GM19239 (cell line): ENCODE measurements around the gene ZNF844.
"Not testable (repeated sequence)": the region's sequence is repeated elsewhere in the genome, so short reads cannot be mapped to it uniquely, and the experiment has no call there.

Experiments
- DNase-seq: peaks from one replicate; pipeline ENCODE4 v3.0.0; 2011; ENCODE audit warnings: low spot score; ENCODE audit not compliant: insufficient read length
- FAIRE-seq: peaks from 2 replicates; lab custom pipeline; 2011; peaks lifted over from hg19 to GRCh38; lab: Jason Lieb, UNC

Gene ZNF844

DNA sequence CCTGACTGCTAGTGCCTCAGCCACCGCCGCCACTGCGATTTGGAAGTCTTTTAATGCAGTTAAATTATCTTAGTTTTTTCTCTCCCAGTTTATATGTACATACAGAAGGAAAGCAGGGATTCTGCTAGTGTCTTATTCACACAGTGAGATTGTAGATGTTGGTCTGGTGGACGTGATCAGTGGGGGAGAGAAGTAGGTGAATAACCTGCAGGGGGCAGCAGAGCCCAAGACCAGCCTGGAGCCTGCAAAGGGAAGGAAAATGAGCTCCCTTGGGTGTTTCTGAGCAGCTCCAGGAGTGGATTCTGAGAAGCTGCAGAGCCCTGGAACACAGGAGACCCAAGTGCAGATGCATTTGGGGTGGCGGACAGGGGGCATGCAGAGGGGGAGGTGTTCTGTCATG is 26.3 kb downstream of the ZNF844 start:
- DNase-seq, result peak; percentile 28
- peak; percentile 72 for FAIRE-seq

DNA sequence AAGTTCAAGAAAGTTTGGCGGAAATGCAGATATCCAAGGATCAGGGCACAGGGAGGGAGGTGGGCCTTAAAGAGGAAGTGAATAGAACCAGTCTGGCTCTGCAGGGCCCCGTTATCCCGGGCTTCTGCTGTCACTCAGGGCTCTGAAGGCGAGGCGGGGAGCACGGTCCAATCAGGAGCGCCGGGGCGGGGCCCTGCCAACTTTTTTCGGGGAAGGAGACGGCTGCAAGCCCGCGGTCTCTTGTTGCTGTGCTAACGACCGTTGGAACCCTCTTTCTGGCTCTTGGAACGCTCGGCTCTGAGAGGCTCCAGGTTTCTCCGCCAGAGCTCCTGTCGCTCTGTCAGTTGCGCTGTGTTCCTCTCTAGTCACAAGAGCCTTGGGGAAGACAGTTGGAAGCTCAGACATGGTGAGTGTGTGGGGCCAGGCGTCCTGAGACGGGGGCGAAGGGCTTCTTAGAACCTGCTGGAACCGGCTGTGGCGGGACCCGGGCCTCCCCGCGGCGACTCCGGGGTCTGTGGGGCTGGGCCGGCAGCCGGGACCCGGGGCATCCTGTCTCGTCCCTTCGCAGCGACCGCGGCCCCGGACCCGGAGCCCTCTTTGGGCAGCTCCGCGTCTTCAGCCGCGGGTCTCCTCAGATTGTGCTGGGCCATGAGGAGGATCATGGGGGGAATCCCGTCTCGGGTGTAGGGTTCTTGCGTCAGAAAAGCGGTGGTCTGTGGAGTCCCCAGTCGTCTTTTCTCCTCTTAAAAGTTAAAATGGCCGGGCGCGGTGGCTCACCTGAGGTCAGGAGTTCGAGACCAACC is 27.7 kb downstream of the ZNF844 start:
- FAIRE-seq, result peak; percentile 75
- DNase-seq, result peak; percentile 66

DNA sequence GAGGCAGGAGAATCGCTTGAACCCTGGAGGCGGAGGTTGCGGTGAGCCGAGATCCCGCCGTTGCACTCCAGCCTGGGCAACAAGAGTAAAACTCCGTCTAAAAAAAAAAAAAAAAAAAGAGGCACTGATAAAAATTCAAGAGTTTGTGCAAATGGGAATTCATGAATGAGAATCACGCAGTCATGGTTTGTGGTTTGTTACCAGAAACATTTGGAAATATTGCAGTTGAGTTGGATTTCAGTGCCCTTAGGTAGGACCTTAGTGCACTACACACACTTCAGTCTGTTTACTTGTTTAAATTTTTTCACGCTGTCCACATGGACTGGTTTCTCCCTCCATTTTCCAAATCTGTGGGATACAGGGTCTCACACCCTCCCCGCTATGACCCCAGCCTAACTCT is 28.4 kb downstream of the ZNF844 start:
- no peak for FAIRE-seq

GRCh38 chr19:12093777-12094176 is 29.2 kb downstream of the ZNF844 start:
- DNase-seq (no peak), FAIRE-seq (peak; percentile 60)

More for the DNA sequence above, 28.4 kb downstream of the ZNF844 start:
- no peak for DNase-seq

GRCh38 chr19:12095111-12095790 is 30.7 kb downstream of the ZNF844 start:
- DNase-seq (no peak), FAIRE-seq (no peak)

GRCh38 chr19:12098040-12098439 is 33.5 kb downstream of the ZNF844 start:
- no peak for FAIRE-seq
- no peak for DNase-seq

DNA sequence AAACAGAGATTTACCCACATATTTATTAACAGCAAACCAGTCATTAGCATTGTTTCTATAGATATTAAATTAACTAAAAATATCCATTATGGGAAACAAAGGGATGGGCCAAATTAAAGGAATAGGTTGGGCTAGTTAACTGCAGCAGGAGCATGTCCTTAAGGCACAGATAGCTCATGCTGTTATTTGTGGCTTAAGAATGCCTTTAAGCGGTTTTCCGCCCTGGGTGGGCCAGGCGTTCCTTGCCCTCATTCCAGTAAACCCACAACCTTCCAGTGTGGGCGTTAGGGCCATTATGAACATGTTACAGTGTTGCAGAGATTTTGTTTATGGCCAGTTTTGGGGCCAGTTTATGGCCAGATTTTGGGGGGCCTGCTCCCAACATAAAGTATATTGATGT is 39.4 kb downstream of the ZNF844 start:
- not testable (repeated sequence) for FAIRE-seq

GRCh38 chr19:12111176-12111575 is 46.6 kb downstream of the ZNF844 start:
- FAIRE-seq, result no peak
- DNase-seq, result no peak

More for the DNA sequence above, 39.4 kb downstream of the ZNF844 start:
- DNase-seq, result not testable (repeated sequence)

DNA sequence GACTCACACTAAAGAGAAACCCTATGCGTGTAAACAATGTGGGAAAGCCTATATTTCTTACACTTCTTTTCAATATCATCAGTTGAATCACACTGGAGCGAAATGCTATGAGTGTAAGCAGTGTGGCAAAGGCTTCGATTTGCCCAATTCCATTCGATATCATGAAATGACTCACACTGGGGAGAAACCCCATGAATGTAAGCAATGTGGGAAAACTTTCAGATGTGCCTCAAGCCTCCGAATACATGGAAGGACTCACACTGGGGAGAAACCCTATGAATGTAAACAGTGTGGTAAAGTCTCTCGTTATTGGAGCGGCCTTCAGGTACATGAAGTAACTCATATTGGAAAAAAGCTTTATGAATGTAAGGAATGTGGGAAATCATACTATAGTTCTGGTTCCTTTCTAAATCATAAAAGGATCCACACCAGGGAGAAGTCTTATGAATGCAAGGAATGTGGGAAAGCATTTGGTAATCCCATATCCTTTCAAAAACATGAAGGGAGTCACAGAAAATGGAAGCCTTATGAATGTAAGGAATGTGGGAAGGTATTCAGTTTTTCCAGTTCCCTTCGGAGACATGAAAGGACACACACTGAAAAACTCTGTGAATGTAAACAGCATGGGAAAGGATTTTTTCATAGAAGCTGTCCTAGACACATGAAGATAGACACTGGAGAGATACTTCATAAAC is 47.6 kb downstream of the ZNF844 start:
- DNase-seq (no peak), FAIRE-seq (no peak)

- no peak for FAIRE-seq
These were observed 48.2 kb downstream of the ZNF844 start for GRCh38 chr19:12112701-12113100.

GRCh38 chr19:12113121-12113520 is 48.6 kb downstream of the ZNF844 start:
- FAIRE-seq, result no peak
- DNase-seq, result no peak

More at GRCh38 chr19:12112701-12113100, 48.2 kb downstream of the ZNF844 start:
- no peak for DNase-seq

GRCh38 chr19:12117201-12117970 is 52.9 kb downstream of the ZNF844 start:
- DNase-seq, result no peak
- no peak for FAIRE-seq

GRCh38 chr19:12126707-12127106 is 62.2 kb downstream of the ZNF844 start:
- FAIRE-seq (no peak), DNase-seq (no peak)
